Measurements from ENCODE around the gene SLC35F3.
A peak's percentile ranks its signal among the peaks of the same experiment; 100 is the strongest.

The SLC35F3 gene

DNA sequence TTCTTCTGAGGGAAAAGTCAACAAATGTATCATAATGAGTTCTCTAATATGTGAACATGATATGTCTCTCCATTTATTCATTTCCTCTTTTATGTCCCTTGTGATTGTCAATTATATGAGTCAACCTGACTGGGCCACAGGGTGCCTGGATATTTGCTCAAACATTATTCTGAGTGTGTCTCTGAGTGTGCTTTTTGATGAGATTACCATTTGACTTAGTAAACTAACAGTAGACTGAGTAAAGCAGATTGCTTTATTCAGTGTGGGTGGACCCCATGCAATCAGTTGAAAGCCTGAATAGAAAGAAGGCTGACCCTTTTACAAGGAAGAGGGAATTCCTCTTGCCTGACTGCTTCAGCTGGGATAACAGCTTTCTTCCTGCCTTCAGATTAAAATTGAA is 142.6 kb downstream of the SLC35F3 start:
- DNase-seq = no peak

- DNase-seq = no peak
Observed at GRCh38 chr1:234062166-234062565, 157.7 kb downstream of the SLC35F3 start.

DNA sequence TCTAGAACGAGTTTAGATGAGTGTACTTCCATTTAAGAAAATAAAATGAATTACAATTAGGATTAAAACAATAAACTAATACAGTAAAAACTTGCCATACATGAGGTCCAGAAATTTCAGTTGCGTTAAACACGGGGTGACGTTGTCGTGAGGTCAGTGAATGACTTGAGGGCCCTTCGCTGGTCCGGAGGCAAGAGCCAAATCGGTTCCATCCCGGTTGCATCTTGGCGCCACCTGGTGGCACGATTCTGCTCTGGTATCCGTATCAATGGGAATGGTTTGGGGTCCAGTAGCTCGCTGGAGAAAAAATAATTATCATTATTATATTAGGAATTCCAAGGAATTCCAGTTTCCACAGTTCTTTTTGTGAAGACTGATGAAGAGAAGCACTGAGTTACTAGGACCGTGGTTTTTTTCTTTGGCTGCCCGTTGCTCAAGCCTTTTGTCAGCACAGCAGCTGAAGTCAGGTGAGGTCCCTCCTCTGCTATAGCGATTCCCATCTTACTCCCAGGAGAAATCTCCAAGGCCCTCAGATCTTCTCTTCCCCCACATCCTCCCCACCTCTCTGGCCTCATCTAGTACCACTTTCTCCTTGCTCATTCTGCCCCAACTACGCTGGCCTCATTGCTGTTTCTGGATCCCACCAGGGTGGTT is 161.4 kb downstream of the SLC35F3 start:
- peak; percentile 91 for DNase-seq

- no peak for DNase-seq
Observed at GRCh38 chr1:234067581-234068337, 163.3 kb downstream of the SLC35F3 start.

- DNase-seq = no peak
Observed at GRCh38 chr1:234069760-234070159, 165.3 kb downstream of the SLC35F3 start.

DNA sequence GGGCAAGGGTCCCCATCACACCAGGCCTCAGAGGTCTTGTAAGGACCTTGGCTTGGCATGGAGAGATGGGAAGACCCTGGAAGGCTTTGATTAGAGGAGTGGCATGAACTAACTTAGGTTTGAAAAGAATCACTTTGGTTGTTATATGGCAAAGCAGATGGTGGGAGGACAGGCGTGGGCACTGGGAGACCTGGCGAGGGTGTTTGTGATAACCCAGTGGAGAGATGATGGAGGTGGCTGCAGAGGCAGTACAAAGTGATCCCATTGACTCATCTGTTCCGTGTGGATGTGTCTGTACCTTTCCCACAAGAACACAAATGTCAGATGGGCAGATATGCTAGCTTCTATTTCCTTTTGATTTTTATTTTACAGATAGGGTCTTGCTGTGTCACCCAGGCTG is 168.3 kb downstream of the SLC35F3 start:
- no peak for DNase-seq

GRCh38 chr1:234078143-234078542 is 173.7 kb downstream of the SLC35F3 start:
- DNase-seq = no peak

- DNase-seq = no peak
Observed at GRCh38 chr1:234079896-234080295, 175.4 kb downstream of the SLC35F3 start.

- DNase-seq = no peak
Observed at GRCh38 chr1:234083460-234083859, 179.0 kb downstream of the SLC35F3 start.

DNA sequence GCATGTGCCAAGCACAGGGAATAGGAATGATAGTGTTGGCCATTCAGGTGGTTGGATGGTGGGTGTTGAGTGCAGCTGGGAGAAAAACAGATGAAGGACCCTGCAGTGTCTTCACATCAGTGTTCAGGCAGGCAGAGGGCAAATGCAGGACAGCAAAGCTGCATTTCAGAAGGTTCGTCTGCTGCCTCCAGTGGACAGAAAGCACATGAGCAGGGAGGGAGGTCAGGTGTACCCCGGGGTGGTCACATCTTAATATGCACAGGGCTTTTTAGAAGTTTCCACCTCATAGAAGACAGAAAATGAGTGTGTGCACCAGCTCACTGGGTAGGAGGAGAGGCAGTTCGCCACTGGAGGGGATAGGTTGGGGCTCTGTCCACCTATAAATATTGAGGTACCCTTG is 184.9 kb downstream of the SLC35F3 start:
- no peak for DNase-seq

DNA sequence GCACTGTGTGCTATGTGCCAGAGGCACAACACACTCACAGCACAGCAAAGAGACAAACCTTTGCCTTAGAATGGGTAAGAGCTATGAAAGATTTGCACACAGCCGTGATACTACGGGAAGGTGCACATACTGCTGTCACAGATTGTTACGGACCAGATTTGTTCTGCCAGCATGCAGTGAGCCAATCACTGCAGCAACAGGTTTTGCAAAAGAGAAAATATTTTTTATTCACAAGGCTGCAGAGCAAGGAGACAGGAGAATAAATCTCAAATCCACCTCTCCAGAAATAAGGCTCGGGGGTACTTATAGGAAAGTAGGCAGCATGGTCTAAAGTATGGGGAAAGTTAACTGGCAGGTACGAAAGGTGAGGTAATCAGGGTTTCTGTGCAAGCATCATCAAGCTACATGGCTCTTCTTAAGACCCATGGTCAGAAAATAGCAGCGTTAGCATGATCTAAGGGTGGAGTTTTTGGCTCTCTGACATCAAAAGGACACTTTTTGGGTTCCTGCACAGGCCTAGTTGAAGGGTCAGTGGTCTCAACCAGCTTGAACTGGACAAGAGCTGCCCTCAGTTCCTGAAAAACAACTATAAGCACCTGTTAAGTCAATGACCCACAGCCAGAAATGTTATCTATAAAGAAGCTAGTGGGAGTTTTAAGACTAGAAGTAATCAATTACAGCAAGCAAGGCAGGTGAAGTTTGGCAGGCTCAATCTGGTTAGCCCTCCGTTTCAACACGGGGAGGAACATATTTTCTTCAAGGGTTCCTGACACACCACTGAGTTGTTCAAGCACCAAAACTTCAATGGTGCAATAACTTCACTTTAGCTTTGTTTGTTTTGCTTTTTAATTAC is 186.0 kb downstream of the SLC35F3 start:
- DNase-seq = no peak

GRCh38 chr1:234091065-234091401 is 186.6 kb downstream of the SLC35F3 start:
- DNase-seq = no peak

DNA sequence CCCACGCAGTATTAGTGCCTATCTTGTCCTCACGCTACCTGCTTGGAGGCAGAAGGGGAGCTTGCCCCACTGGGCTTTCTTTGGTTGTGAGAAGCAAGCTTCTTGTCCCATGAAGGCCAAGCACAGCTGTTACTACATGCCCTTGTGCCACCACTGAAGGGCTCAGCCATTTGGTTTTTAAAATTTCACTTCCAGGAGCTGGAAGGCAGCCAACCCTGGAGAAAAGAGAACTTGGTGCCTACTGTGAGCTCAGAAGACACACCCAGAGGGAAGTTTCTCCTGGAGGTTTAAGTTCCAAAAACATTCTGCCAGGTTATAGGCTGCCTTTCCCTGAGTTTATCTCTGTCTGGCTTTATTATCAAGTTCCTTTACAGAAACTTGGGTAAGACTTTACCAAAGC is 187.4 kb downstream of the SLC35F3 start:
- no peak for DNase-seq

DNA sequence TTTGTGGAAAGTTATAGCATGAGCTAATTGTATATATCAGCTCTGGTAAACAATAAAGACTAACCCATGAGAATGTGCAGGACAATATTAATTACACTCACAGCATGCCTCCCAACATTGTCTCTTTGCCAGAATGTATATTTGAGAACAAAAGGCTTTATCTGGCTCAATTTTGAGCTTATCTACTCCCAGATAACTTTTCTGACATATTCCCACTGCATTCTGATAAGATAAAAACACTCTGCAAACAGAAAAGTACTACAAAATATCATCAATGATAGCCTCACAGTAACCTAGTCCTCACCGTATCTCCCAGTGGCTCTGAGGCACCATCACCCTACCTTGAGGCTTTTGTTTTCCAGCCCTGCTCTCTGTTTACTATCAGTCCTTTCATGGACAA is 188.6 kb downstream of the SLC35F3 start:
- DNase-seq = no peak

GRCh38 chr1:234093741-234094140 is 189.3 kb downstream of the SLC35F3 start:
- DNase-seq = no peak

GRCh38 chr1:234094172-234094571 is 189.7 kb downstream of the SLC35F3 start:
- DNase-seq = no peak

GRCh38 chr1:234096161-234096770 is 191.8 kb downstream of the SLC35F3 start:
- no peak for DNase-seq

- no peak for DNase-seq
Observed at GRCh38 chr1:234102583-234102982, 198.1 kb downstream of the SLC35F3 start.

DNA sequence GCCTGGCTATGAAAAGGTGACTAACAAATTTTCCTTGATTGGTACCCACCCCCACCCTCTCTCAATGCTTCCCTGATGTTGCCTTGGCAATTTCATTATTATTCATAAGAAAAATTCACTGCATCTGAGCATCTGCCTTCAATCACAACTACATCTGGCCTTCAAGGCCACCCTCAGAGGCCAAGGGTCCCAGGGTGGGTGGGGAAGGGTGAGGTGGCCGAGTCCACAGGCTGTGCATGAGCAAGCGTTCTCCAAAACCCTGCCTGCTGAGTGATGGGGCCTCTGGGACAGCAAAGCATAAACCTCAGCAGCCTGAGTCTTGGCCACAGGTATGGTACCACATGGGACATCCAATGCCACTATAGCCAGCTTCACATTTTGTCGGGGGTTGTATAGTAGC is 198.7 kb downstream of the SLC35F3 start:
- no peak for DNase-seq

DNA sequence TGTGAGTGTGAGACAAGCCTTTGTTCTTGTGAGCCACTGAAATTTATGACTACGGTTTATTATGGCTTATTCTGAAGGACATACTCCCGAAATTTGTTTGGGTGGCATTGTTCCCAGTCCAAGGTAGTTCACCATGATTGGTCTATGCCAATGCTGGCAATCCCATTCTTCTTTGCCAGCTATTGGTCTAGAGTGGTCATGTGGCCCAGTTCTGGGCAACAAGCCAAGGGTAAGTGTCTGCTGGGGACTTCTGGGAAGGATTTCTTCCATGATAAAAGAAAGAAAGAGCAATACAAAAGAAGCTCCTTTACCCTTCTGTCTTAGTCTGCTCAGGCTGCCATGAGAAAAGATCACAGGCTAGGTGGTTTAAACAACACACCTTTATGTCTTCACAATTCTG is 201.6 kb downstream of the SLC35F3 start:
- DNase-seq = no peak

GRCh38 chr1:234107416-234108021 is 203.0 kb downstream of the SLC35F3 start:
- DNase-seq = no peak

DNA sequence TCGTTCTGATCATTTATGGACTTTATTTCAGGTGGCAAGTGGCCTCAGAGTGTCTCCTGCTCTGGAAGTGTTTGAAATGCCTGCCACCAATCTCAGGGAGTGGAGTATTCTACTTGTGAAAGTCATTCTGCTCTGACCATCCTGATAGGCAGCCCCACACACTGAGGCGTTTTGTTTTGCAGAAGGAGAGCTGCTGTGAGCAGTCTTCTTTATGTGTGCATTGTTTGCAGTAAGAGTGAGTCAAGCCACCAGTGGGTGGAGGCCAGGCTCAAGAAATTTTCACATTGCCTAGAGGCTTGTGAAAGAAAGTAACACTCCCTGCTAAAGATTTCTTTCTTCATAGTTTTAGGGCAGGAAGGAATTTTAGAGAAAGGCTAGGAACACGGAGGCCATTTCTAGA is 204.4 kb downstream of the SLC35F3 start:
- DNase-seq = no peak

- DNase-seq = no peak
Observed at GRCh38 chr1:234109840-234110239, 205.4 kb downstream of the SLC35F3 start.
